MCF 10A (cell line): ENCODE measurements around the gene RBP5. TPM values are rescaled to one million over a fixed set of nuclear protein-coding genes. Genes with fewer than 3 reads are reported as not detected.

ENCODE experiments used
- BruUV-seq: library from RNA; stranded (reverse); fragments of 400-500 nt; replicated peaks from 2 replicates; lab custom pipeline; 2021; lab: Mats Ljungman, UMichigan
- CTCF ChIA-PET: fragments of 300-600 bp; sonication (Branson Sonifier 250); formaldehyde crosslinking; extraction: SDS; loops from one replicate; lab custom pipeline; 2021; ENCODE audit warnings: antibody characterized with exemption, inconsistent platforms; lab: Yijun Ruan, JAX
- POLR2A ChIA-PET: fragments of 300-600, 350-650 bp; sonication (Branson Sonifier 250); formaldehyde crosslinking; extraction: SDS; loops from one replicate; lab custom pipeline; 2020; ENCODE audit warnings: antibody characterized with exemption, inconsistent platforms; lab: Yijun Ruan, JAX
- DNase-seq: peaks from one replicate; pipeline ENCODE4 v3.0.0-alpha.2; 2018; ENCODE audit not compliant: unreplicated experiment
- H3K27ac Mint-ChIP-seq: one replicate; pipeline ENCODE4 v1.8.0; 2022; ENCODE audit warnings: mild to moderate bottlenecking, low read depth, mixed read lengths; ENCODE audit not compliant: unreplicated experiment
- H3K27me3 Mint-ChIP-seq: one replicate; pipeline ENCODE4 v1.8.0; 2022; ENCODE audit warnings: mixed read lengths; ENCODE audit not compliant: insufficient read depth, unreplicated experiment
- H3K36me3 Mint-ChIP-seq: one replicate; pipeline ENCODE4 v1.8.0; 2022; ENCODE audit warnings: mild to moderate bottlenecking, moderate library complexity, mixed read lengths; ENCODE audit not compliant: insufficient read depth, unreplicated experiment
- H3K4me1 Mint-ChIP-seq: one replicate; pipeline ENCODE4 v1.8.0; 2022; ENCODE audit warnings: mixed read lengths; ENCODE audit not compliant: insufficient read depth, unreplicated experiment
- H3K4me3 Mint-ChIP-seq: one replicate; pipeline ENCODE4 v1.8.0; 2022; ENCODE audit warnings: mild to moderate bottlenecking, moderate library complexity, mixed read lengths; ENCODE audit not compliant: unreplicated experiment
- H3K9me3 Mint-ChIP-seq: one replicate; pipeline ENCODE4 v1.8.0; 2022; ENCODE audit warnings: mixed read lengths; ENCODE audit not compliant: unreplicated experiment
- intact Hi-C: fragments of 100-400 bp; cut with micrococcal nuclease; formaldehyde crosslinking; loops from 2 replicates; pipeline ENCODE4 v1.14.1; 2022
- total RNA-seq: library from RNA; stranded (reverse); gene quantifications from 2 replicates; pipeline ENCODE4 v1.2.3, GENCODE V29; 2022
- TF ChIP-seq, protein P1 (sequence below): fragments of 200-600 bp; IDR thresholded peaks from one replicate; pipeline ENCODE4 v1.8.0; 2022; ENCODE audit warnings: antibody characterized with exemption, mild to moderate bottlenecking; ENCODE audit not compliant: unreplicated experiment

The RBP5 gene
- total RNA-seq, 1 experiment from 2014 or later, result not detected

DNA sequence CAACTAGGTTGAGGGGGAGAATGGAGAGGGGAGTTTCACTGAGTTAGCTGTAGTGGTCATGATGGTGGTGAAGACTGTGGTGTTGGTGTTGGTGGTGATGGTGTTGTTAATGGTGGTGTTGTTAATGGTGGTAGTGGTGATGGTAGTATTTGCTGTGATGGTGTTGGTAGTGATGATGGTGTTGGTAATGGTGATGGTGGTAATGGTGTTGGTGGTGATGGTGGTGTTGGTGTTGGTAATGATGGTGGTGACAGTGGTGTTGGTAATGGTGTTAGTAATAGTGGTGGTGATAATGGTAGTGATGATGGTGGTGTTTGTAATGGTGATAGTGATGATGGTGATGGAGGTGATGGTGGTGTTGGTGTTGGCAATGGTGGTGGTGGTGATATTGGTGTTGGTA is 45.6 kb downstream of the RBP5 start:
- peaks cover 43% of the 10 kb centered on the region for H3K36me3 Mint-ChIP-seq
- intact Hi-C loops, result no loop called here
- H3K4me1 Mint-ChIP-seq, result peaks cover 10% of the 10 kb centered on the region
- TF ChIP-seq, protein P1, sequence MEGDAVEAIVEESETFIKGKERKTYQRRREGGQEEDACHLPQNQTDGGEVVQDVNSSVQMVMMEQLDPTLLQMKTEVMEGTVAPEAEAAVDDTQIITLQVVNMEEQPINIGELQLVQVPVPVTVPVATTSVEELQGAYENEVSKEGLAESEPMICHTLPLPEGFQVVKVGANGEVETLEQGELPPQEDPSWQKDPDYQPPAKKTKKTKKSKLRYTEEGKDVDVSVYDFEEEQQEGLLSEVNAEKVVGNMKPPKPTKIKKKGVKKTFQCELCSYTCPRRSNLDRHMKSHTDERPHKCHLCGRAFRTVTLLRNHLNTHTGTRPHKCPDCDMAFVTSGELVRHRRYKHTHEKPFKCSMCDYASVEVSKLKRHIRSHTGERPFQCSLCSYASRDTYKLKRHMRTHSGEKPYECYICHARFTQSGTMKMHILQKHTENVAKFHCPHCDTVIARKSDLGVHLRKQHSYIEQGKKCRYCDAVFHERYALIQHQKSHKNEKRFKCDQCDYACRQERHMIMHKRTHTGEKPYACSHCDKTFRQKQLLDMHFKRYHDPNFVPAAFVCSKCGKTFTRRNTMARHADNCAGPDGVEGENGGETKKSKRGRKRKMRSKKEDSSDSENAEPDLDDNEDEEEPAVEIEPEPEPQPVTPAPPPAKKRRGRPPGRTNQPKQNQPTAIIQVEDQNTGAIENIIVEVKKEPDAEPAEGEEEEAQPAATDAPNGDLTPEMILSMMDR, result no peak
- H3K9me3 Mint-ChIP-seq, result peaks cover 11% of the 10 kb centered on the region
- no peak overlapping the region for H3K27ac Mint-ChIP-seq
- BruUV-seq, result no TSS peak
- POLR2A ChIA-PET, result interaction anchor here (0.8 to 1.4 kb wide), 2 partner anchors 19 to 24 kb away, joined by 5 read pairs; no protein-coding TSS in a partner anchor
- H3K27me3 Mint-ChIP-seq, result no peaks in the 10 kb centered on the region
- no peak for DNase-seq
- H3K4me3 Mint-ChIP-seq, result no peak overlapping the region
- CTCF ChIA-PET, result no interaction called here

DNA sequence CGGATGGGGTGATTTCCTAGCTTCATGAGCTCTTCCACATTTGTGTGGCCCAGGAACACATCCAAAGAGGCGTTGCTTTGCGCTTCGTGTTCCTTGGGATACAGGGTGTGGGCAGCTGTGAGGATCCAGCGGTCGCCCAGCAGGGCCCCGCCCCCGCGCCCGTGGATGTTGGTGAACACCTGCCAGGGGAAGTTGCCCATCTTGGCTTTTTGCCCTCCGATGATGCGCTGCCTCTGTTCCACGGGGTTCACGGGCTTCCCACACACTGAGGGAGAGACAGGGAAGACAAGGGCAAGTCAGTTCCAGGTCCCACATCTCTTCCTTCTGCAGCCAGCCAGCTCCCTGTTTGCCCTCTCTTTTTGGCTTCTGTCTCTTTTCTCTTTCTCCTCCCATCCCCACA is 47.7 kb downstream of the RBP5 start:
- Mint-ChIP-seq H3K36me3 (peaks cover 34% of the 10 kb centered on the region), H3K4me3 (no peak overlapping the region), H3K9me3 (peaks cover 11% of the 10 kb centered on the region), H3K4me1 (peaks cover 20% of the 10 kb centered on the region), H3K27me3 (no peaks in the 10 kb centered on the region), H3K27ac (peak overlapping the region; percentile 47)
- CTCF ChIA-PET, result interaction anchor here (0.6 to 2.8 kb wide), 6 partner anchors 10 to 108 kb away, joined by 3 to 24 read pairs (median 6); partner anchors contain the start of genes C1R, C1S and PEX5
- TF ChIP-seq, protein P1, result no peak
- intact Hi-C loops, result no loop called here
- DNase-seq, result no peak
- POLR2A ChIA-PET, result interaction anchor here (0.8 to 4.0 kb wide), 6 partner anchors 15 to 63 kb away, joined by 3 to 33 read pairs (median 4); partner anchors contain the start of genes C1RL, C1S and LPCAT3
- no TSS peak for BruUV-seq

DNA sequence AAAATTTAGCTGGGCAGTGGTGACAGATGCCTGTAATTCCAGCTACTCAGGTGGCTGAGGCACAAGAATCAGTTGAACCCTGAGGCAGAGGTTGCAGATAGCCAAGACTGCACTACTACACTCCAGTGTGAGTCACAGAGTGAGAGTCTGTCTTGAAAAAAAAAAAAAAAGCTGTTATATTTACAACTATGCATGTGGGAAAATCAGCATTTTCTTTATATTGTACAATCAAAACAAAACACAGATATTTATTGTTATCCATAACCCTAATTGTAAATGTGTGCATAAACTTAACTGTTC is 48.9 kb downstream of the RBP5 start:
- no TSS peak for BruUV-seq

DNA sequence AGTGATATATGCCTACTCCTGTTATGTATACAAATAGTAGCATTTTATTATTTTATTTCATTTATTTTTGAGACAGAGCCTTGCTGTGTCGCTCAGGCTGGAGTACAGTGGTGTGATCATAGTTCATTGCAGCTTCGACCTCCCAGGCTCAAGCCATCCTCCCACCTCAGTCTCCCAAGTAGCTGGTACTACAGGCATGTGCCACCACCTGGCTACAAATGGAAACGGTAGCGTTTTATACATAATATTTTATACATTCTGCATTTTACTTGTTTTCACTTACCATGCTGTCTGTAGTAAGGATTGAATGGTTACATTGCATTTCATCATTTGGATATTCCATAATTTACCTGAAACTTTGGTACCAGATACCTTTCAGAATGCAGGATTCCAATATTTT is 50.5 kb downstream of the RBP5 start:
- POLR2A ChIA-PET, result interaction anchor here (0.7 to 4.0 kb wide), 7 partner anchors 10 to 134 kb away, joined by 3 to 33 read pairs (median 4); partner anchors contain the start of genes C12orf57, C1RL, LPCAT3 and RNU7-1
- TF ChIP-seq, protein P1, result no peak

More for the DNA sequence above, 48.9 kb downstream of the RBP5 start:
- ChIA-PET POLR2A (interaction anchor here (0.8 to 4.0 kb wide), 17 partner anchors 9 to 155 kb away, joined by 3 to 33 read pairs (median 6); partner anchors contain the start of genes C12orf57, C1R, C1RL and C1S), CTCF (interaction anchor here (0.7 to 2.8 kb wide), 10 partner anchors 8 to 154 kb away, joined by 3 to 24 read pairs (median 6); partner anchors contain the start of genes C1R and C1S)
- H3K4me1 Mint-ChIP-seq, result peaks cover 26% of the 10 kb centered on the region
- peak overlapping the region; percentile 46 for H3K4me3 Mint-ChIP-seq
- H3K27me3 Mint-ChIP-seq, result no peaks in the 10 kb centered on the region
- intact Hi-C loops, result loop anchor here (1.0 kb wide), 1 partner anchor 19 kb away; the partner anchor contains the start of gene C1S
- peak overlapping the region; percentile 73 for H3K27ac Mint-ChIP-seq
- TF ChIP-seq, protein P1, result no peak
- peaks cover 11% of the 10 kb centered on the region for H3K9me3 Mint-ChIP-seq
- peaks cover 34% of the 10 kb centered on the region for H3K36me3 Mint-ChIP-seq
- peak; percentile 89 for DNase-seq

More for the DNA sequence above, 50.5 kb downstream of the RBP5 start:
- no TSS peak for BruUV-seq
- no peak overlapping the region for H3K4me3 Mint-ChIP-seq
- no peak for DNase-seq
- intact Hi-C loops, result no loop called here
- CTCF ChIA-PET, result interaction anchor here (0.7 to 3.0 kb wide), 5 partner anchors 10 to 35 kb away, joined by 3 to 9 read pairs (median 6); no protein-coding TSS in a partner anchor
- peaks cover 31% of the 10 kb centered on the region for H3K36me3 Mint-ChIP-seq
- H3K27me3 Mint-ChIP-seq, result no peaks in the 10 kb centered on the region
- H3K4me1 Mint-ChIP-seq, result peaks cover 24% of the 10 kb centered on the region
- H3K27ac Mint-ChIP-seq, result no peak overlapping the region
- peaks cover 6% of the 10 kb centered on the region for H3K9me3 Mint-ChIP-seq
